ENCODE measurements around the gene CAMK1D.

Gene CAMK1D

DNA sequence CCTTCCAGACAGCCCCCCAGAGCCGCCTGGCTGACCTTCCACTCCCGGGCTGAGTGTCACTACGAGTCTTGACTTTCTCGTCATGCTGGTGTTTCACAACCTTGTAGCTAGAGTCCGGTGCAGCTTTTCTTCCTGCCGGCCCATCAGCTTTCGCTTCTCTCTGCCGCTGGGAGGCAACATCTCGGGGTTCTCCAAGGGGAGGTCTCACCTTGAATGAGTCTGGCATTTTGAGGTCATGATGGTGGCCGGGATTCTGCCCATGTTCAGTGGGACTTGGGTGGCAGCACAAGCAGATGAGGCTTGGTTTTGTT lies 285.2 kb downstream of the CAMK1D start:
- no peak for DNase-seq (ENCODE audit: low read depth)
- TF ChIP-seq CTCF (IDR thresholded peaks at IDR 0.05; ENCODE audit: control insufficient read depth, extremely low read depth, insufficient read depth) = no peak
- no peak overlapping the region for H3K4me3 ChIP-seq (ENCODE audit: low read depth, low read length)

DNA sequence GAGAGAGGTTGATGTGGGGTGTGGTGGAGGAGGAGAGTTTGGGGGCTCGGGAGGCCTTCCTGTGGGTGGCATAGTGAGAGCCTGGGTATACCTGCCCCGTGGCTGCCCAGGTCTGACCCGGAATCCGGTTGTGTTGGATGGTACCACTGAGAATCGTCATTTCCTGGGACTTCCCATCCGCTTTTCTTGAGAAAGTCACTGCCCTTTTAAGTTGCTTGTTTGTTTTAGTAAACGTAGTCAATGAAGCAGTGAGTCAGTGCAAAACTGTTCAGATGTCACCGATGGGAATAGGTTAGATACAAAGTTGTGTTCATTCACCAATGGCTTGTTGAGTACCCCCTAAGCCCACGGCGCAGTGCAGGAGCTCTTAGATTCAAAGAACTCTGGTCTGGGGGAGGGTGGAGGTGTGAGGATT lies 285.8 kb downstream of the CAMK1D start:
- no peak for DNase-seq (ENCODE audit: low read depth)

GRCh38 chr10:12636571-12636970 lies 287.2 kb downstream of the CAMK1D start:
- TF ChIP-seq CTCF (IDR thresholded peaks at IDR 0.05; ENCODE audit: control insufficient read depth, extremely low read depth, insufficient read depth) = no peak

More for the DNA sequence above, 285.8 kb downstream of the CAMK1D start:
- TF ChIP-seq CTCF (IDR thresholded peaks at IDR 0.05; ENCODE audit: control insufficient read depth, extremely low read depth, insufficient read depth) = no peak
- no peak overlapping the region for H3K4me3 ChIP-seq (ENCODE audit: low read depth, low read length)

DNA sequence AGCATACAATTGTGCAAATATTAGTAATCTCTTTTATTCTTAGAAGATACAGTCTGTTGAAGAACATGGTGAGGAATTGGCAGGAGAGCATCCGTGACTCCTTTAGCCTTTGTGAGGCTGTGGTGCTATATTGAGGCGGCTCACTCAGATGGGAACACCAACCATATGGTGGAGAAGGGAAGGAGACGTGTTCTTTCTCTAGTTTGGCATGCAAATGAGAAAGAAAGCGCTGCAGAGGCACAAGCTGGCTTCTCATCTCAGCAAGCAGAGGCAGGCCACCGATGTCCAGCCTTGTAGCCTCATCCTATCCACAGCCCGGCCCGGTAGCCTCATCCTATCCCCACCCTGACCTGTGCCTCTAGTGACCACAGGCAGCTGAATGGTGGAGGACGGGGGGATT lies 288.3 kb downstream of the CAMK1D start:
- no peak for TF ChIP-seq CTCF (IDR thresholded peaks at IDR 0.05; ENCODE audit: control insufficient read depth, extremely low read depth, insufficient read depth)
- no peak for DNase-seq (ENCODE audit: low read depth)
- H3K4me3 ChIP-seq (ENCODE audit: low read depth, low read length) = no peak overlapping the region

More at GRCh38 chr10:12636571-12636970, 287.2 kb downstream of the CAMK1D start:
- H3K4me3 ChIP-seq (ENCODE audit: low read depth, low read length) = no peak overlapping the region
- no peak for DNase-seq (ENCODE audit: low read depth)

DNA sequence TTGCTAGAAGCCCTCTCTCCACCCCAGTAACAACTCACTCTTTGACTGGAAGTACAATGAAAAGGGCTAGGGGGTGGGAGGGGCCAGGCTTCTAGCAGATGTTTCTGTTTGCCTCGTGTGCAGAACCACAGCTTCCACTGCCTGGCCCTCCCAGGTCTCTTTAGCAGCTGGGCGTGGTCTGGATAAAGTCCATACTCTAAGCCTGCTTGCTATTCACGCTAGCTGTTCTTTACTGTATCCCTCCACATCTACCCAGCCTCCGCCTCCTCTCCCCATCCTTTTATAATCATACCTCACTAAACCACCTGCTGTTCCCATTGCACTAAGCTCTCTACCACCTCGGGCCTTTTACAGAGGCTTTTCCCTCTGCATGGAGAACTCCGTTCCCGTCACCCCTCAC lies 288.8 kb downstream of the CAMK1D start:
- TF ChIP-seq CTCF (IDR thresholded peaks at IDR 0.05; ENCODE audit: control insufficient read depth, extremely low read depth, insufficient read depth) = no peak

GRCh38 chr10:12638781-12639180 lies 289.4 kb downstream of the CAMK1D start:
- DNase-seq (ENCODE audit: low read depth) = no peak
- no peak for TF ChIP-seq CTCF (IDR thresholded peaks at IDR 0.05; ENCODE audit: control insufficient read depth, extremely low read depth, insufficient read depth)

More for the DNA sequence above, 288.8 kb downstream of the CAMK1D start:
- H3K4me3 ChIP-seq (ENCODE audit: low read depth, low read length) = no peak overlapping the region
- no peak for DNase-seq (ENCODE audit: low read depth)

More at GRCh38 chr10:12638781-12639180, 289.4 kb downstream of the CAMK1D start:
- no peak overlapping the region for H3K4me3 ChIP-seq (ENCODE audit: low read depth, low read length)
